Esophagus muscularis mucosa (tissue), 4 donors: ENCODE measurements around the gene FNTB.

Experiments used
- EP300 ChIP-seq: sonication (generic); formaldehyde crosslinking; IDR thresholded peaks from one replicate; pipeline ENCODE4 v1.6.1; 2017; ENCODE audit warnings: antibody characterized with exemption
- POLR2AphosphoS5 ChIP-seq, 2 donors: sonication (generic); formaldehyde crosslinking; IDR thresholded peaks; one replicate each; pipeline ENCODE4 v1.6.1; 2017; ENCODE audit warnings: antibody characterized with exemption in 2 of 2
- TF ChIP-seq, protein P1 (sequence below), 3 experiments: fragments of 200-600 bp in 2 of 3; fragments of 450-650 bp in 1 of 3; sonication (generic) in 2 of 3; IDR thresholded peaks; one replicate each; pipeline ENCODE4 v1.5.1; 2017 to 2019; ENCODE audit warnings: antibody characterized with exemption in 3 of 3, mild to moderate bottlenecking in 2 of 3, moderate library complexity in 1 of 3

DNA sequence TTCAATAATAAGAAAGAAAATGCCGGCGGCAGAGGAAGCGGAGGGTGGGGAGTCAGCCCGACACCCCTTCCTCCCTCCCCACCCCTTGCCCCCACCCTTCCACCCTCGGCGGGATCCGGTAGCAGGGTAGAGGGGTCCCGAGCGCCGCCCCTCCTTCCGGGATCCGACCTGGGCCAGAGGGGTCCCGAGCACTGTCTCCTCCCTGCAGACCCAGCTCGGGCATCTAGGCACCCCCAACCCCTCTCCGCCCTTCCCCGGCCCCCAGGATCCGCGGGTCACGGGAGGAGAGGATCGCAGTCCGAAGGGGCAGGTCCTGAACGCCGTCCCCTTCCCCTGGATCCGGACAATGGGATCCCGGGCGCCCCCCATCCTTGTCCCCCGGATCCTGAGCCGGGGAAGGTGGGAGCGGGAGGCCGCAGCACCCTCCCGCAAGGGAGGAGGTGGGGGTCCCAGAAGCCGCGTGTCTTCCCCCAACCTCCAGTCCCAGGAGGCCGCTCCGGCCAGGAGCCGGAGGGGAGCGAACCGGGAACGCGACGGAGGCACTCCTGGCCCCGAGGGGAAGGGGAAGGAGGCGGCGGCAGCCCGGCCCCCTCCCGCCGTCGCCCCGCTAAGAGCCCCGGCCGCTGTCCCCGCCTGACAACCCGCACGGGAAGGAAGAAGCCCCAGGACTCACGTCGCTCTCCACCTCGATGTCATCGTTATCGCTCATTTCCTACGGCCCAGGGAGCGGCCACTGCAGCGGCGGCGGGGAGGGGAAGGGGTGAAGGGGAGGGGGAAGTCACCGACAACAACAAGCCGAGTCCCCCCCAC is 115.1 kb downstream of the FNTB start:
- TF ChIP-seq, protein P1, sequence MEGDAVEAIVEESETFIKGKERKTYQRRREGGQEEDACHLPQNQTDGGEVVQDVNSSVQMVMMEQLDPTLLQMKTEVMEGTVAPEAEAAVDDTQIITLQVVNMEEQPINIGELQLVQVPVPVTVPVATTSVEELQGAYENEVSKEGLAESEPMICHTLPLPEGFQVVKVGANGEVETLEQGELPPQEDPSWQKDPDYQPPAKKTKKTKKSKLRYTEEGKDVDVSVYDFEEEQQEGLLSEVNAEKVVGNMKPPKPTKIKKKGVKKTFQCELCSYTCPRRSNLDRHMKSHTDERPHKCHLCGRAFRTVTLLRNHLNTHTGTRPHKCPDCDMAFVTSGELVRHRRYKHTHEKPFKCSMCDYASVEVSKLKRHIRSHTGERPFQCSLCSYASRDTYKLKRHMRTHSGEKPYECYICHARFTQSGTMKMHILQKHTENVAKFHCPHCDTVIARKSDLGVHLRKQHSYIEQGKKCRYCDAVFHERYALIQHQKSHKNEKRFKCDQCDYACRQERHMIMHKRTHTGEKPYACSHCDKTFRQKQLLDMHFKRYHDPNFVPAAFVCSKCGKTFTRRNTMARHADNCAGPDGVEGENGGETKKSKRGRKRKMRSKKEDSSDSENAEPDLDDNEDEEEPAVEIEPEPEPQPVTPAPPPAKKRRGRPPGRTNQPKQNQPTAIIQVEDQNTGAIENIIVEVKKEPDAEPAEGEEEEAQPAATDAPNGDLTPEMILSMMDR (IDR thresholded peaks at IDR 0.05): no peak
- TF ChIP-seq EP300 (no peak), POLR2AphosphoS5 (IDR thresholded peaks at IDR 0.05) (no peak)
